Amniotic epithelial cell (primary cell): ENCODE measurements around the gene OGA.

Experiments
- DNase-seq: peaks from one replicate; pipeline ENCODE4 v3.0.0-alpha.2; 2010; ENCODE audit warnings: low read depth

The OGA gene

DNA sequence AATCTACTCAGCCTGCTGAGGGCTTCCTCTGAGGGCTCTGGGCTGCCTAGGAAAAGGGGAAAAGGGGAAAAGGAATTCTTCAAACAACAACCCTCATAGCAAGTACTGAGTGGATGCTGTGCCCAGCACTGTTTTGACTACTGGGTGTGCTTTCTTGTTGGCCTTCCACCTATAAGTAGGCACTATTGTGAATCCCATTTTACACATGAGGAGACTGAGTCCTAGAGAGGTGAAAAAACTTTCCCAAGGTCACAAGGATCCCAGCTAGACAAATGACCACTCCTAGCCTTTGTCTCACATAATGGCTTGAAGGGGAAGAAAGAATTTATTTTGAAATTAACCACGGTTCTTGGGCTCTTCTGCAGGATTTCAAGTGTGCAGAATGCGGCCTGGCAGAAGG lies 59.4 kb downstream of the OGA start:
- no peak for DNase-seq

DNA sequence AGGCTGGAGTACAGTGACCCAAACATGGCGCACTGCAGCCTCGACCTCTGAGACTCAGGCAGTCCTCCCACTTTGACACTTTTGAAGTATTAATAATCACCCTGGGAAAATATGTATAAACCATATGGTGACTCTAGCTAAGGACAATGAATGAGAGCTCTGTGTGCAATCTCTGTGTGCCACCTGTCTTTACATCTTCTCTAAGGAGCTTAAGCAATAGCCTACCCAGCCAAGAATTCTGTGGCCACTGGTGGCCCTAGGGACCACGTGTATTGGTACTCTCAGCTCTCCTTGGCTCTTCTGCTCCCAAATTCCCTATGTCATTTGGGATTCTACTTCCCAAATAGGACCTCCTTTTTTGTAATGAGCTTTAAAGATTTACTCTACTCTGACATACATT lies 66.0 kb downstream of the OGA start:
- no peak for DNase-seq

DNA sequence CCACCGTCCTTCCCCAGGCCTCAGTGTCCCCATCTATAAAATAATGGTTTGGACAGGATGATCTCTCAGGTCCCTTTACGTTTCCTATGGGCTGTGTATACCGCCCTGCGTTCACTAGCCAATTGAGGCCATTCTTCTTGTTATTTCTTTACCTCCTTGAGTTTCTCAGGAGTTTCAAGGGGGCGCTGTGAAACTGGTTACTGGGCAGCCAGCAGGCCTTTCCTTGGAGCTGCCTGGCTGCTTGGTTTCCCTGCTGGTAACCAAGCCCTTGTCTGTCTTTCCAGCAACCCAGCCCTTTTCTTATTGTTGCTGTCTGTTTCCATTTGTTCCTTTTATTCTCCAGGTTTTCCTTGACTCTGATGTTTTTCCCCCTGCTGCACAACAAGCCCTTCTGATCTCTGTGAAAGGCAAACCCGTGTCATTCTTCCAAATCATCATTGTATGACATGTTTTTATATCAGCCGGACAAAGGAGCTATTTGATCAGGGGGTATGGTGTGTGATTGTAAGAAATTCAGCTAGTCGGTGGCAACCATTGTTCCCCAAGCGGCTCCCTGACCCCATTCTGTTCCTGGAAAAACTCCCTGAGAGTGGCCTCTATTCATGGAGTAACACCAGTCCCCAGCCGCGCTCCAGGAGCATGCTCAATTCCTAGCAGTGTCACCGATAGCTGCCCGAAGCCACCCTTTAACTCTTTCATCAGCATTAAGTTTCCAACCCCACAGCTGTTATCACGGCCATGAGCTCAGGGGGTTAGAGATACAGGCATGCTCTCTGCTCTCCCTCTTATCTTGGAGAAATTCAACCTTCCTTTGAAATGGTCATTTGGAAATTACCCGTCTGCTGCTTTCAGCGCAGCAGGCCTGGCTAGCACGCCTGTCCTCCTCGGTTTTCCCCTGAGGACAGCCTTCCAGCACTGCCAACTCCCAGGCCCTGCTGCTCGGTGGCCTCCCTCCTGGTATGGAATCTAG lies 68.9 kb downstream of the OGA start:
- peak; percentile 4 for DNase-seq

DNA sequence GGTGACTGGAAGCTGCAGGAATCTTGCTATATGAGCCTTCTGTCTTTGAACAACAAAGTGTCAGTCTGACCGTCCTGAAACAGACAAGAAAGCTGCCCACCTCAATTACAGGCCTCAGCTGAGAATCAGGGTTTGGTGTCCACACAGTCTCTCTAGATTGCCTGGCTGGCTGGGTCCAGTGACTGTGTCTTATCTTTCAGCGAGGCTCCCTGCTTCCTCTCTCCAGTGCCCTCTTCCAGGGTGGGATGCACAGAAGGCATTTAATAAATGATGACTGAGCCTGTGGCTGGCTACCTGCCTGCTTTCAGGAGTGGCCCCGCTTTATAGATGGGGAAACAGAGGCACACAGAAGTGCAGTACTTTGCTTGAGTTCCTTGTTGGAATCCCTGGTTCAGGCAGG lies 69.7 kb downstream of the OGA start:
- no peak for DNase-seq

DNA sequence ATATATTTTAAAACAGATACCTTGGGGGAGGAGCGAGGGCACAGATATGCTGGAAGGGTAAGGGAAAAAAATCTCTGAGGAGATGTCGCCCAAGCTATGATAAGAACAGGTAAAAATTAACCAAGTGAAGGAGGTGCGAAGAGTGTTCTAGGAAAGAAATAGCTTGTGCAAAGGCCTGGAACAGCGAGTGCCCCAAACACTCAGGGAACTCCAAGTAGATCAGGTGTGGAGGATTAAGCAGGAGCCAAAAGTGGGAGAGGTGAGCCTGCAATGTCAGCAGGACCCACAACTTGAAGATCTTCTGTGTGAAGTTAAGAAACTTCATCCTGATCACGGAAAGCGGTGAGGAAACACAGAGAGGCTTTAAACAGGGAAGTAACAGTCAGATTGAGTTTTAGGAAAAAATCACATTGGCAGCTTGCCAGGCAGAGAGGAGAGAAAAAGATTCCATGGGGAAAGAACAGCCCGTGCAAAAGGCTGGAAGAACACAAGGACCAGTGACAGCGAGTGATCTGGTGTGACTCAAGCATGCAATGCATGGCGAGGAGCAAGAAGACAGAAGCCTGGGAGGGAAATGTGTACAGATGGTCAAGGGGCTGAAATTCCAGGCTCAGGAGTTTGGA lies 73.1 kb downstream of the OGA start:
- no peak for DNase-seq

DNA sequence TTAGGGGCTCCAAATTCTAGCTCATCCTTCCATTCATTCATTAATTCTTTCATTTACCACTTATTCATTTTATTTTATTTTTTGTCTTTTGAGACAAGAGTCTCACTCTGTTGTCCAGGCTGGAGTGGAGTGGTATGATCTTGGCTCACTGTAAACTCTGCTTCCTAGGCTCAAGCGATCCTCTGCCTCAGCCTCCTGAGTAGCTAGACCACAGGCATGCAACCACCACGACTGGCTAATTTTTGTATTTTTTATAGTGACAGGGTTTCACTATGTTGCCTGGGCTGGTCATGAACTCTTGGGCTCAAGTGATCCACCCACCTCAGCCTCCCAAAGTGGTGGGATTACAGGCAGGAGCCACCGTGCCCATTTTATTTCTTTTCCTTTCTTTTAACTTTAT lies 74.0 kb downstream of the OGA start:
- DNase-seq: peak; percentile 8

DNA sequence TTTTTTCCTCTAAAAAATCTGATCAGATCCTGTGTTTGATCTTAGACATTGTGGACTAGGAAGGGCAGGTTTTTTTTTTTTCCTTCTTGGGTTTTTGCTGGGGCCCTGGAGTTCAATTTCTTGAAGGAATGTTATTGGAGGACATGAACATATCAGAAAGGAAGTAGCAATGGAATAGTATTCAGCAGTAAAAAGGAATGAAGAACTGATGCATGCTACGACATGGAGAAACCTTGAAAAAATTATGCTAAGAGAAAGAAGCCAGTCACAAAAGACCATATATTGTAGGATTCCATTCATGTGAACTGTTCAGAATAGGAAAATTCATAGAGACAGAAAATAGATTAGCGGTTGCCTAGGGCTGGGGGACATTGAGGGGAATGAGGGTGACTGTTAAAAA lies 76.3 kb downstream of the OGA start:
- DNase-seq: no peak

DNA sequence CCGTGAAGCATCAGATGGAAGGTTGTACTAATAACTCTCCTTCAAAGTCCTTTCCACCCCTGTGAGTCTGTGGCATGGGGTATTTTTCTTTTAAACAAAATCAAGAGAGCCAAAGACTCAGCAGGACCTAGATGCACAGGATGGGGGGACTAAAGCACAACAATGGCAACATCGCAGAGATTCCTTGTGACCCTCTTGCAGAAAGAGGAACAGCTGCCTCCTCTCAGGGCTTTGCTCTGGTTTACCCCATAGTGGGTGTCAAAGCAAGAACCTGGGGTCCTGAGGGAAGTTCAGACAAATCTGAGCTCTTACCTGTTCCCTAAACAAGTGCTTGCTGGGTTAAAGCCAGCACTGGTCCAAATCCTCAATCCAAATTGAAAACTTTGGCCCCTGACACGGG lies 81.6 kb downstream of the OGA start:
- DNase-seq: no peak
